GM20431 (cell line): ENCODE measurements around the gene PPP2R5A.
"Not testable (repeated sequence)": the region's sequence is repeated elsewhere in the genome, so short reads cannot be mapped to it uniquely, and the experiment has no call there.

ENCODE experiments used
- in situ Hi-C: fragments of 300-500 bp; cut with MseI, MboI; formaldehyde crosslinking; loops from one replicate; pipeline ENCODE4 v1.15.0; 2020; ENCODE audit warnings: low sequenced_read_pairs; ENCODE audit not compliant: unreplicated experiment

The PPP2R5A gene

DNA sequence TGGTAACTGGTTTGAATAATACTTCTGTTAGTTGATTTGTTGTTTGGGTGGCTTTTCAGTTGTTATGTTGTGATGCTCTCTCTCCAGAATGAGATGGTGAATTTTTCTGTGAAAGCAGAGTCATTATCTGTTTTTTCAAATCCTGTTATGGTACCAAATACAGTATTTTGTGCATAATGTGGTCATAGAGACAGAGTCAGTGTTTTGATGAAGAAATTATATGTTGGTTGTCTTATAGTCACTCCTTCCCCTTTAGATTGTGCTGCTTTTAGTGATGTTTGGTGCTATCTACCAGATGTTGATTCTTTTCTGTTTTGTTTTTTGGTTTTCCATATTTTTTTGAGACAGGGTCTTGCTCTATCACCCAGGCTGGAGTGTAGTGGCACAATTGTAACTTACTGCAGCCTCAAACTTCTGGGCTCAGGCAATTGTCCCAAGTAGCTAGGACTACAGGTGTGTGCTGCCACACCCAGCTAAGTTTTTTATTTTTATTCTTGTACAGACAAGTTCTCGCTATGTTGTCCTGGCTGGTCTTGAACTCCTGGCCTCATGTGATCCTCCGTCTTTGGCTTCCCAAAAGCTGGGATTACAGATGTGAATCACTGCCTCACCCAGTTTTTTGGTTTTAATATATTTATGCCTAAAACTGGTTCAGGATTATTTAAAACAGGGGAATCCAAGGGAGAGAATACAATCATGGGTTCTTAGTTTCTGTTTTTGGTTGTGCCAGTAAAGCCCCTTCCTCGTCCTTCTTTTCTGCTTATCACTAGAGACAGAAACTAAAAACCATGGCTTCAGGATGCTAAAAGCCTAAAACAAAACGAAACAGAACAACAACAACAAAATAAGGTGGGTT lies 7.3 kb downstream of the PPP2R5A start:
- in situ Hi-C loops: no loop called here

- in situ Hi-C loops: no loop called here
Measured at GRCh38 chr1:212293579-212293978, 8.4 kb downstream of the PPP2R5A start.

DNA sequence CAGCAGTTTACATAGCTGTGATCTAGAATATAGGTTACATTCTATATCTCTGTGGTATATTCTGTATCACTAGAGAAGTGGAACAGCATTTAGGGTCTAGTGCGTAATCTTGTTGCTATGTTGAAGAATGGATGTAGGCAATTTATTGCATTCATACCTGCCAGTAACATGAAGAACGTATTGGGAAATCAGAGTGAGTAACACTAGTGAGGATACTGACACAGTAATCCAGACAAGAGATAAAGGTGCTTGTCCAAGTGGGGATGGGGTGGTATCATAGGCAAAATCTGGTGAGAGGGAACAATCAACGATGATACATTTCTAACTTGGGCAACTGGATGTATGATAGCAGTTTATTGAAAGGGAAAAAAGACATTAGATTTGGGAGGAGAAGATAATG lies 9.8 kb downstream of the PPP2R5A start:
- in situ Hi-C loops: no loop called here

- in situ Hi-C loops: no loop called here
Measured at GRCh38 chr1:212295579-212295978, 10.4 kb downstream of the PPP2R5A start.

- in situ Hi-C loops: no loop called here
Measured at GRCh38 chr1:212297338-212297737, 12.1 kb downstream of the PPP2R5A start.

DNA sequence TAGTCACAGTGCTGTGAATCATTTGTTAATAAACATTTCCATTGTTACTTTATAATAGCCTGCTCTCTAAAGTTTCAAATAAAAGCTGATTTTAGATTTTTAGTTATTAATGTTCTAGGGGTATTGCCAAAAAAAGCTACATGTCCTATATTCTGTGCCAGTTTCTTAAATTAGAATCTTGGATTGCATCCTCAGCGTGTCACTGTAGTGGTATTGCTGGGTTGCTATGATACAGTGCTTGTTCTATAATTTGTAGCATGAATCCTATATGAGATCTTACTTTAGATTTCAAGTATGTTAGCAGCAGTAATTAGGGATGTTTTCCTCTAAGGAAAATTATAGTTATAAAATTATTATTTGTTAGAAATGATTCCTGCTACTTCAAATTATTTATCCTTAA lies 16.4 kb downstream of the PPP2R5A start:
- in situ Hi-C loops: no loop called here

GRCh38 chr1:212302745-212303383 lies 17.7 kb downstream of the PPP2R5A start:
- in situ Hi-C loops: no loop called here

- in situ Hi-C loops: no loop called here
Measured at GRCh38 chr1:212305342-212305741, 20.1 kb downstream of the PPP2R5A start.

DNA sequence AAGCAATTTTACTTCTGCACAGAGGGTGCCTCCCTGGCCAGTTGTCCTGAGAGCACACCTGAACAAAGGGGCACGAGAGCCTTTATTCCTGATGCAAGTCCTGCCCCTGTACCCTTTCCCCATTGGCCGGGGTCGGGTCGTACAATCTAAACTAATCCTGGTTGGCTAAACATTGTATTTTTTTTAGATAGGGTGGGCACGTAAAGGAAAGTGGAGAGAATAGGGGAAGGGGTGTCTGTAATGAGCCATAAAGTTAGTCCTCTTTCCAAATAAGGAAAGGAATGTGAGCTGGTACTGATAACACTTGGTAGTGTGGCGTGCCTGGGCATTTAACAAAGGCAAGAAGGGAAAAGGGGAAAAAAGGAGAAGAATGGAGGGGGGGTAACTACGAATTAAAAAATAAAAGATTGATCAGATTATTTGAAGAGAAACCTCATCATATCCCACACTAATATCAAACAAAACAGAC lies 20.8 kb downstream of the PPP2R5A start:
- in situ Hi-C loops: not testable (repeated sequence)

DNA sequence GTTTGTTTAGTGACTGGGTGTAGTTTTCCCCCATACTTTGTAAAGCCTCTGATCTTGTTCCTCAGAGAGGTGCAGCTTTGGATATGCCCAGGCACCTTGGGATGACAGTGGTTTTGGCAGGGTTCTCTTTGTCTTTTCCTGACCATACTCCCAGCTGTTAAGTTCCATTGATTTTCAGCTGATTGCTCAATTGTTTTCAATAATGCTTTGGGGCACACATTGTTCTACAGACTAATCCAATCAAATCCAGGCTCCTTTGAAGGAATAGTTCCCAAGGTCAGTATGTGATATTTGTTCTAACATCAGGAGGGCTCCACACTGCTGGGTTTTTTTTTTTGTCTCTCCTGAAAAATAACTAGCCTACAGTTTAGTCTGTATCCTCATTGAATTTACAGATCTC lies 24.8 kb downstream of the PPP2R5A start:
- in situ Hi-C loops: no loop called here

DNA sequence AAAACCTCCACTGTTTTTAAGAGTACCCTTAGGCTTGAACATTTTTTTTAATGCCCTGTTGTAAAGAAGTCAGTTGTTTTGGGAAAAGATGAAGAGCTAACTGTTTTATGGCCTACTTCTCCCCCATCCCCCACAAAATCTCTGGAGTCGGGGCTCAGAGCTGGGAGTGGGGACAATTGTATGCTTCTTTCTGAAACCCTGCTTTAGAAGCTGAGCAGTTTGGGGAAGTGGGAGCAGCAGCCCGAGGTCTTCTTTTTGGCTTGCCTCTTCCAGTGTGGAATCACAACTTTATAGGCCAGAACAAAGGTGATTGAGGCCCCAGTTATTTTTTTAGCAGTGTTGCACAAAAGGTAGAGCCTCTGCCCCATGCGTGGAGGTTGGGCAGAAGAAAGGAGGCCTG lies 25.2 kb downstream of the PPP2R5A start:
- in situ Hi-C loops: no loop called here

- in situ Hi-C loops: no loop called here
Measured at GRCh38 chr1:212311836-212312497, 26.8 kb downstream of the PPP2R5A start.

DNA sequence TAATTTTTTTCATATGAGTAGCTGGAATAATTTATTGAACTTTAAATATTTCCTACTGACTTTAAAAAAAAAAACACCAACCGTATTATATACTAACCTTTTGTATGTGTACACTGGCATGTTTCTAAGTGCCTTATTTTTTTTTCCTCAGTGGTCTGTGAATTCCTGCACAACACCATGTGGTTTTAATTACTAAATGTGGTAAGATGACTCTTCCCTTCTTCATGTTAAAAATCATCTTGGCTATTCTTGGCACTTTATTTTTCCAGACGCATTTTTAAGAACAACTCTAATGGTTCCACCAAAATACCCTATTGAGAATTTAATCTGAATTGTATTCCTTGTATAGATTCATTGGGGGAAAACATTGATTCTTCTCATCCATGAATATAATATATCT lies 28.4 kb downstream of the PPP2R5A start:
- in situ Hi-C loops: no loop called here

DNA sequence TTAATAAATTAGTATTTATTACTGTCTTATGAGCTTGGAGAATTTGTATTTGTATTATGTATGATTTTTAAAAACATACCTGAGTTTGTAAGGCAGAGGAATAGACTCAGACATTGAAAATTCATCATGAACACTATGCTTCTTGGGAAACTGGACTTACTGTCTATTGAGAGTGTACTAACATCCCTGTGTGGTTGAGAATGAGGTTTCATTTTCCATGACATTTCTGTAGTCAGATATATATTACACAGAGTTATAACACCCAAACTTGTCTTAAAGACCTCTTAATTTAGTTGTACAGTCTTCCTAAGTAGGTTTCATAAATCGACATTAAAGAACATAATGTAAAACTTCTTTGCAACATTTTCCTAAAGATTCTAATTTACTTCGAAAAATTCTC lies 30.0 kb downstream of the PPP2R5A start:
- in situ Hi-C loops: no loop called here

DNA sequence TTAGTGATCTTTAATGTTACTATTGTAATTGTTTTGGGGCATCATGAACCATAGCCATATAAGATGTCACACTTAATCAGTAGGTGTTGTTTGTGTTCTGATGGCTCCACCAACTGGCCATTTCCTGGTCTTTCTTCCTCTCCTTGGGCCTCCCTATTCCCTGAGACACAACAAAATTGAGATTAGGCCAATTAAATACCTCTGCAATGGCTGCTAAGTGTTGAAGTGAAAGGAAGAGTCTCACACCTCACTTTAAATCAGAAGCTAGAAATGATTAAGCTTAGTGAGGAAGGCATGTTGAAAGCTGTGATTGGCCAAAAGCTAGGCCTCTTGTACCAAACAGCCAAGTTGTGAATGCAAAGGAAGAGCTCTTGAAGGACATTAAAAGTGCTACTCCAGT lies 30.7 kb downstream of the PPP2R5A start:
- in situ Hi-C loops: no loop called here

DNA sequence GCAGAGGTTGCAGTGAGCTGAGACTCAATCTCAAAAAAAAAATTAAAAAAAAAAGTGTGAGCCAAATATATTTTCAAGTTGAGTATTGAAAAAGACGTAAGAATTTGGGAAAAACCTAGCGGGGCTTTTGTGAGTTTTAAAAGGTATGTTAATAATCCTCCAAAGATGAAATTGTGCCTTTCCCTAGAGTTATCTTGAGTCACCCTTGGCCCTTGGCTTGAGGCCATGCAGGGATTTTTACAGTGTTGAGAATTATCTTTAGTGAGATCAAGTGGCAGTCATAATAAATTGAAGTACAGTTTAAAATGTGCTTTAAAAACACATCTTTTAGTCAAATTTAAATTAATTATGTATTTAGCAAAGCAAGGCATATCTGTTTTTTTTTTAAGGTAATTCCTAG lies 32.7 kb downstream of the PPP2R5A start:
- in situ Hi-C loops: no loop called here

- in situ Hi-C loops: not testable (repeated sequence)
Measured at GRCh38 chr1:212321031-212321430, 35.8 kb downstream of the PPP2R5A start.

DNA sequence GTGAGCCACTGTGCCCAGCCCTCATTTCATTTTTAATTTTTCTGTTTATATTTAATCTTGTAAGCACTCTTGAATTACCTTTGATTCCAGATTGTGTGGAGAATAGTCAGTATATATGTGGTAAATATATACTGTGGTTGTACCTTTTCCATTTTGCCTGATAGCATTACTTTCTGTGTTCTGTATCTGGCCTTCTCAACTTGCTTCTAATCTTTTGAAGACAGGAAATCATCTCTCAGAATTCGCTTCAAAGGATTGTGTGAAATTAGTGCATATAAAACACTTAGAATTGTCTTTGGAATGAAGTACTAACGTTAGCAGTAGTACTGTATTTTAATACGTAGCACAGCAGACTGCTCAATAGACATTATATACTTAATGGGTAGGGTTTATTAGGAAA lies 37.9 kb downstream of the PPP2R5A start:
- in situ Hi-C loops: no loop called here

DNA sequence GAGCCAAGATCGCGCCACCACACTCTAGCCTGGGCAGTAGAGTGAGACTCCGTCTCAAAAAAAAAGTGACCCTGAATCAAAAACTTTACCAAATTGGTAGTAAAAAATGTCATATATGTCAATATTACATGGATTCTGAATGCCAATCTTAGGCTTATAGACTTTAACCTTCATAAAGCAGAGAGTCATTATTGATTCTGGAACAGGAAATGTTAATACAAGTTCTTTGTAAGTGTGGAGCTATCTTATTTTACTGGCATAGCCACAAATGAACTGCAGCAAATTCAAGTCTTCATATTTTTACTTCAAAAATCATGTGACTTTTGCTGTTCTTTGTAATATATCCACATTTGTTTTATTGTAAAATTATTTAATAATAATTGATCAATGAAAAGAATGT lies 41.3 kb downstream of the PPP2R5A start:
- in situ Hi-C loops: no loop called here

- in situ Hi-C loops: no loop called here
Measured at GRCh38 chr1:212328248-212328647, 43.0 kb downstream of the PPP2R5A start.

GRCh38 chr1:212329105-212329504 lies 43.9 kb downstream of the PPP2R5A start:
- in situ Hi-C loops: no loop called here
